ENCODE data around the gene PLCB1.

DNA sequence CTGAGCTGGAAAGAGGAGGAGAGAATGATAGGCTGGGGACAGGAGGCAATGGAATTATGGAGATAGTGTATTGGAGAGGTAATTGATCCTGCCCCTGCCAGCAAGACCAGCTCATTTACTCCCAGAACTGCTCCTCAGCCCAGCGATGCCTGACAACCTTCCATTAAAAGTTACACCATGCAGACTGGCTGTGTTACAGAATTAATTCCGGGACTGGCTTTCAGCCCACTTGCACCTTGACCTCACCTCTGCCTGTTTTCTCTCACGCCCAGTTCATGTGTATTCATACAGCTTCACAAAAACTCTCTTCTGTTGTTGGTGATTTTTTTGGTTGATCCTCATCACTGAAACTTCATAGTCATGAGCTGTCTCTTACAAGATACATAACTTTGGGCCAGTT, 207.3 kb downstream of the PLCB1 start:
- no peak for TF ChIP-seq POLR2A (IDR thresholded peaks at IDR 0.05; ENCODE audit: low read depth, low read length)
- TF ChIP-seq TAF1 (IDR thresholded peaks at IDR 0.05; ENCODE audit: borderline replicate concordance, low read depth, low read length), result no peak
